ENCODE measurements around the gene HDAC9. TPM values are rescaled to one million over a fixed set of nuclear protein-coding genes. Genes with fewer than 3 reads are reported as not detected.

Gene HDAC9
- polyA plus RNA-seq, 3 donors = 41.7 to 51.2 (median 44.2) TPM

- no peaks in the 10 kb centered on the region for H3K27me3 Mint-ChIP-seq (ENCODE audit: low read depth in 3 of 3)
- Histone ChIP-seq H3K27me3 (ENCODE audit: control insufficient read depth in 2 of 2, insufficient read depth in 2 of 2, low read length in 2 of 2) (no peaks in the 10 kb centered on the region), H3K36me3 (replicated peaks in 1 of 2; ENCODE audit: control insufficient read depth in 1 of 2, insufficient read depth in 2 of 2, low read length in 2 of 2) (no peaks in the 10 kb centered on the region), H3K79me2 (ENCODE audit: insufficient read depth, low read length) (no peaks in the 10 kb centered on the region), H3K4me3 (replicated peaks in 1 of 3; ENCODE audit: low read depth in 2 of 3, low read length in 3 of 3) (no peak overlapping the region), H4K20me1 (ENCODE audit: insufficient read depth, low read length) (no peaks in the 10 kb centered on the region), H2AFZ (ENCODE audit: insufficient read depth, low read depth, low read length, poor library complexity, severe bottlenecking) (no peak overlapping the region), H3K9me3 (replicated peaks in 1 of 2; ENCODE audit: control insufficient read depth in 1 of 2, insufficient read depth in 1 of 2, low read length in 2 of 2) (no peaks in the 10 kb centered on the region), H3K27ac (ENCODE audit: low read depth in 1 of 2, low read length in 2 of 2) (no peak overlapping the region), H3K9ac (ENCODE audit: insufficient read depth, low read length, poor library complexity, severe bottlenecking) (no peak overlapping the region), H3K4me2 (replicated peaks; ENCODE audit: extremely low read depth, low read length, poor library complexity, severe bottlenecking) (no peak overlapping the region), H3K4me1 (ENCODE audit: control insufficient read depth in 1 of 2, insufficient read depth in 2 of 2, low read length in 2 of 2) (no peaks in the 10 kb centered on the region)
- TF ChIP-seq, protein P1, sequence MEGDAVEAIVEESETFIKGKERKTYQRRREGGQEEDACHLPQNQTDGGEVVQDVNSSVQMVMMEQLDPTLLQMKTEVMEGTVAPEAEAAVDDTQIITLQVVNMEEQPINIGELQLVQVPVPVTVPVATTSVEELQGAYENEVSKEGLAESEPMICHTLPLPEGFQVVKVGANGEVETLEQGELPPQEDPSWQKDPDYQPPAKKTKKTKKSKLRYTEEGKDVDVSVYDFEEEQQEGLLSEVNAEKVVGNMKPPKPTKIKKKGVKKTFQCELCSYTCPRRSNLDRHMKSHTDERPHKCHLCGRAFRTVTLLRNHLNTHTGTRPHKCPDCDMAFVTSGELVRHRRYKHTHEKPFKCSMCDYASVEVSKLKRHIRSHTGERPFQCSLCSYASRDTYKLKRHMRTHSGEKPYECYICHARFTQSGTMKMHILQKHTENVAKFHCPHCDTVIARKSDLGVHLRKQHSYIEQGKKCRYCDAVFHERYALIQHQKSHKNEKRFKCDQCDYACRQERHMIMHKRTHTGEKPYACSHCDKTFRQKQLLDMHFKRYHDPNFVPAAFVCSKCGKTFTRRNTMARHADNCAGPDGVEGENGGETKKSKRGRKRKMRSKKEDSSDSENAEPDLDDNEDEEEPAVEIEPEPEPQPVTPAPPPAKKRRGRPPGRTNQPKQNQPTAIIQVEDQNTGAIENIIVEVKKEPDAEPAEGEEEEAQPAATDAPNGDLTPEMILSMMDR (IDR thresholded peaks at IDR 0.05) = no peak
- H3K36me3 Mint-ChIP-seq = no peaks in the 10 kb centered on the region
- intact Hi-C loops (cut with micrococcal nuclease) = no loop called here
- WGBS (ENCODE audit: insufficient coverage) = 100% methylated on average over 1 of the region's 3 CpGs
- no peak for DNase-seq
- no peak overlapping the region for H3K4me3 Mint-ChIP-seq
- no peaks in the 10 kb centered on the region for H3K4me1 Mint-ChIP-seq
- peaks cover 0 to 4% (median 0%) of the 10 kb centered on the region in 7 donors for H3K9me3 Mint-ChIP-seq
- H3K27ac Mint-ChIP-seq = no peak overlapping the region
Measured at GRCh38 chr7:18778594-18778993, 283.0 kb downstream of the HDAC9 start.

- Histone ChIP-seq H3K36me3 (replicated peaks in 1 of 2; ENCODE audit: control insufficient read depth in 1 of 2, insufficient read depth in 2 of 2, low read length in 2 of 2) (no peaks in the 10 kb centered on the region), H3K9me3 (replicated peaks in 1 of 2; ENCODE audit: control insufficient read depth in 1 of 2, insufficient read depth in 1 of 2, low read length in 2 of 2) (no peaks in the 10 kb centered on the region), H2AFZ (ENCODE audit: insufficient read depth, low read depth, low read length, poor library complexity, severe bottlenecking) (no peak overlapping the region), H3K27me3 (ENCODE audit: control insufficient read depth in 2 of 2, insufficient read depth in 2 of 2, low read length in 2 of 2) (no peaks in the 10 kb centered on the region), H4K20me1 (ENCODE audit: insufficient read depth, low read length) (no peaks in the 10 kb centered on the region), H3K4me3 (replicated peaks in 1 of 3; ENCODE audit: low read depth in 2 of 3, low read length in 3 of 3) (no peak overlapping the region), H3K9ac (ENCODE audit: insufficient read depth, low read length, poor library complexity, severe bottlenecking) (no peak overlapping the region), H3K4me1 (ENCODE audit: control insufficient read depth in 1 of 2, insufficient read depth in 2 of 2, low read length in 2 of 2) (no peaks in the 10 kb centered on the region), H3K27ac (ENCODE audit: low read depth in 1 of 2, low read length in 2 of 2) (no peak overlapping the region), H3K4me2 (replicated peaks; ENCODE audit: extremely low read depth, low read length, poor library complexity, severe bottlenecking) (no peak overlapping the region), H3K79me2 (ENCODE audit: insufficient read depth, low read length) (no peaks in the 10 kb centered on the region)
- intact Hi-C loops (cut with micrococcal nuclease) = no loop called here
- Mint-ChIP-seq H3K4me3 (no peak overlapping the region), H3K9me3 (peaks cover 0 to 2% (median 0%) of the 10 kb centered on the region in 7 donors), H3K4me1 (no peaks in the 10 kb centered on the region), H3K36me3 (no peaks in the 10 kb centered on the region), H3K27ac (no peak overlapping the region), H3K27me3 (ENCODE audit: low read depth in 3 of 3) (no peaks in the 10 kb centered on the region)
- TF ChIP-seq, protein P1 (IDR thresholded peaks at IDR 0.05) = no peak
- no peak for DNase-seq
Measured at GRCh38 chr7:18780266-18780665, 284.7 kb downstream of the HDAC9 start.
